GM21381 (cell line): ENCODE measurements around the gene IRF2BP2.
"Not testable (repeated sequence)": the region's sequence is repeated elsewhere in the genome, so short reads cannot be mapped to it uniquely, and the experiment has no call there.

ENCODE experiments used
- ATAC-seq: cut with Tn5 transposase; IDR thresholded peaks from one replicate; pipeline ENCODE4 v1.9.1; 2021; ENCODE audit warnings: mild to moderate bottlenecking, moderate library complexity; ENCODE audit not compliant: unreplicated experiment

The IRF2BP2 gene

DNA sequence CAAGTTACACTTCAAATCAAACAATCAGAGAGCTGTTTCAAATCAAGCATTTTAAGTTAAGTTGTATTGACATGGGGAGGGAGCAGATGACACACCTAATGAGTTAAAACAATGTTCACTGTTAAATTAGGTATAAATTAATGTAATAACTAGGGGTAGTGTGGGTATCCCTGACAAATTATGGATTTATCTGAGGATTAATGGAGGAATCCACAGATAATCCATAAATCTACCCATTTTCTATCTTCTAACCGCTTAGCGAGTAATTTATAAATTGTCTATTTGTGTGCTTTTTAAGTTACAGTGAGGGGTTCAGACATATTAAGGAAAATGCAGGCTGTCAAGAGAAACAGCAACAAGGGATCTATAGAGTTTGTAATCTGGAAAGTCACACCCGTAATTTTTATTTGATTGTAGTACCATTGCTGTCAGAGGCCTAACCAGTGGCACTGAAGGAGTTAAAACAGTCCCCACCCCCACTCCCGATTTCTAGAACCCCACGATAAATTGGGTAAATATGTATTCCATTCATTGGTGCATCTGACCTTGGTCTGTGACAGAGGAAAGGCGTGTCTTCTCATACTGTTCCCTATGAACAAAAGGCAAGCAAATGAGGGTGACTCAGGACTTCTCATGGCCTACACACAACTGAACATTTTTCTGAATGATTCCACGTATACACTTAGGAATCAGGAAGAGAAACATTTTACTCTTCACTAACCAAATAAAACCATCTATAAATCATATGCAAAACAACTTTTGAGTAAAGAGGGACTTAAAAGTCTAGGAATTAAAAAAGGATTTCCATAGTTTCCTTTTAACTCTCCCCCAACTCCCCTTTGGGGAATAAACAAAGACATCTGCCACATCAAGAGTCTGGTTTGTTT is 7.4 kb downstream of the IRF2BP2 start:
- no peak for ATAC-seq

DNA sequence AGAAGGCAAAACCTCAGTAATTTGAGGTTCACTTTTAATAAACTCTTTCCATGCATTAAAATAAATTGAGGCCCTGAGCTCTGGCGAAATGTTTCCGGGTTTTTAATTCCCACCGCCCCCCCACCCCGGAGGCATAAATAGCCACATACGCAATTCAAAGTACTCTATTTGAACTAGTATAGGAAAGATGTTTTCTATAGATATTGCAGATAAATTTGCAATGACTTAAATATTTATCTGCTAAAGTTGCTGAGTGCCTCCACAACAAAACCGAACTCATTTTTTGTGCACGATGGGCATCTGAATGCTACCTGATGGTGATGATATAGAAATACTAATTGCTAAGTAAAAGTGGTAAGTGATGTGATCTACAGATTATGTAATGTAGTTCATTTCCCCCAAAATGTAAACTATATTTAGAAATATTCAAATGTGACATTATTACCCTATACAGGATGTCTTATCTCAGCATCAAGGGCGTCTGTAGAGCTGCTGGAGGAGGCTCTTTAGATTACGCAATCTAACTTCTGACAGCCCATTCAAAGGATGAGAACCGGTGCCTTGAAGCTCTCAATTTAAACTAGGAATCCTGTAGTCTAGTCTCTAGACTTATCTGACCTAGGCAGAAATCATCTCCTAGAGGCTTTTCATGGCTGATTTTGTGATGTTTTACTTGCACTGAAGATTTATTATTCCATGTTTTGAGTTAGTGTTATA is 8.5 kb downstream of the IRF2BP2 start:
- no peak for ATAC-seq

DNA sequence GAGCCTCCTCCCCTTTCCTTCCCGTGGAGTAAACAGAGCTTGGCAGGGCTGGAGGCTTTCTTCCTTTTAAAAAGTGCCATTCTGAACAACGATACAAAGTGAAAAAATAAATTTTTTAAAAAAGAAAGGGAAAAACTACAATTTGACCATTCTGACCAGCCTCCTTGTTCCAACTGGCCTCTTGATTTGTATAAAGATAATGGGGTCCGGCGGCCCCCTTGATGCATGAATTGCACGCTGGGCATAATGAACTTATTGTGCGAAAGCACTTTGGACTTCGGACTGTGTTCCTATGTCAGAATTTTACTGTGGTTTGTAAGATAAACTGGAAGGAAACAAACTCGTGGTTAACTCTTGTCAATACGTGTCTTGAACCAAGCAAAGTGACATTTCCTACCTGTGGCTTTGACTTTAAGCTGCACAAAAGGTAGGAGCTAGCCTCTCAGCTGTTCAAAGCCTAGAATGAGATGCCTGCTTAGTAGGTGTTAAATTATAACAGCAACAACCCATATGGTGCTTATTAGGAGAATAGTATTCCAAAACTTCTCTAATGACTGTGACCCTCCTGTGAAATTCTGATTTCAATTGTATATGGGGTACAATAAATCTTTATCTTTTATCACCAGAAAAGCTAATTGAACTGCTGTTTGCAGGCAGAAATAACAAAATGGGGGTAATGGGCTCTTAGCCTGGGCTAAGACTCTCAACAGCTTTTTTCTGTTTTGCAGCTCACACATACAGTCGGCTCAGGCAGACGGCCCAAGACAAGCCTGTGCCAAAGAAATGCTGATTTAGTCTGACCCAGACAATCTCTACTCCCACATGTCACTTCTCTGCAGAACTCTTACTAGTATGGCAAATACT is 9.3 kb downstream of the IRF2BP2 start:
- ATAC-seq, result no peak

DNA sequence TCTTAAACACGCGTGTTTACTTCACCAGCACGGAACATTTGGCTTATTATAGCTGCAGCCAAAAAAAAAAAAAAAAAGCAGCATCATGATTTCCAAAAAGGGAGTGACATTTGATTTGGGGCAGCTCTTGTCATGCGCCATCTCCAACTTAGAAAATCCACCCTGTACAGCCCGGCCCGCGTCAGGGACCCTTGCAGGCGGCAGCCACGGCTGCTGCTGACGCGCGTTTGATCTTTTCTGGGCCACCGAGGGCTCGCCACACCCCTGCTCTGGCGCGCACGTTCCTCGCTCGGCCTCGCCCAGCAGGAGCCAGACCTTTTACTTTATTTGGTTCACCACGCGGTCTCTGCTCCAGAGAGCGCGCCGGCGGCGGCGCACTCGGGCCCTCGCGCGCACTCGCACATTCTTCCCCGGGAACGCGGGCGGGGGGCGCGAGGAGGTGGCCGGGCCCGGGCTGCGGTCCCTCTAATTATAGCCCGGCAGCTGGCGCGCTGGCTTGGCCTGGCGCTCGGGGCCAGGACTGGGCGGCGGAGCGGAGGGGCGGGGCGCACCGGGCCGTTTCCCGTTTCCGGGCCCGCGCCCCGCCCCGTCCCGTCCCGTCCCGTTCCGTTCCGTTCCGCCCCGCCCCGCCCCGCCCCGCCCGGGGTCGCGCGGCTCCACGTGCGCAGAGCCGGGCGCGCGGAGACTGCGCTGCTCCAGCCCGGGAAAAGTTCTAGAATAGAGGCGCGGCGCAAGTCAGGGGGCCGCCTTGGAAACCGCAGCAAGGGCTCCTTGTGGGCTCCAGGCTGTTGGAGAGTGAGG is 10.2 kb downstream of the IRF2BP2 start:
- peak; percentile 69 for ATAC-seq

DNA sequence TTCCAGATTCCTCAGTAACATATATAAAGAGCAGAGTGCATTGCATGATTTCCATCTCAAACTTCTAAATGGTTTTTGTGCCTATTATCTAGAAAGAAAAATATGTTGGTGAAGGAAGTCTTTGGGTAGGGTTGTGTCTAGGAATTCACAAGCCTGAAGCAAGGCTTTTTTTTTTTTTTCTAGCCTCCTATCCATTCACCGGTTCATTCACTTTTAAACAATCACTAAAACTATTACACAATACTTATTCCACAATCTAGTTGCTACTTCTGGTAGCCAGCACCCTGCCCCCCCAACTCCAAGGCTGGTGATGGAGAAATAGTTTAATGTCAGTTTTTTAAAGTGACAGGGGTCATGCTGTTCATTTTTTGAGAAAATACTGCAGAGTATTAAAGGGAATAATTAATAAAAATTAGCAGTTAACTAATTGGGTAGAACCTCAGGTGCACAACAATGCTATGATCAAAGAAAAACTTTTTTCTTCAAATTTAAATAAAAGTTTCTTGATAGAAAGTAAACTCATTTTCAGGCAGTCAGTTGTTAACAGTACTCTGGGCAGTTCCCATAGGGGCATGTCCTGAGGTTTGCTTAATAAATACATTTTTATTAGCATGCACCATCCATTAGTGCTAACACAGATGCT is 10.9 kb downstream of the IRF2BP2 start:
- no peak for ATAC-seq

DNA sequence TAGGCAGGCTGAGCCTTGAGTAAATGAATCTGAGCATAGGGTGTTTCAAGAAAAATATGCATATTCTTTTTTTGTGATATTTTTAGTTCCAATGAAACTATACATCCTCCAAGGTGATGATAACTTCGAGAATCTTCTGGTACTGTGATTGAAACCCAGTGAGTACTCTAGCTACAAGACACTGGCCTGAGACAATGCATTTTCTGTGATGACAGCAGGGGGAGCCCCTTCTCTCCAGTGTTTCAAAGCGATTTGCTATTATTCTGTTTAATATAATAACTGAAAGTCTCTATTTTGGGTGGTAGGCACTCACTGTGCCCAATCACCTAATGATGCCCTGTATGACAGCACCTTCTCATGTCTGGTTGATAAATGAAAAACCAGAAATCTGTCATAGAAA is 12.1 kb downstream of the IRF2BP2 start:
- ATAC-seq, result no peak

DNA sequence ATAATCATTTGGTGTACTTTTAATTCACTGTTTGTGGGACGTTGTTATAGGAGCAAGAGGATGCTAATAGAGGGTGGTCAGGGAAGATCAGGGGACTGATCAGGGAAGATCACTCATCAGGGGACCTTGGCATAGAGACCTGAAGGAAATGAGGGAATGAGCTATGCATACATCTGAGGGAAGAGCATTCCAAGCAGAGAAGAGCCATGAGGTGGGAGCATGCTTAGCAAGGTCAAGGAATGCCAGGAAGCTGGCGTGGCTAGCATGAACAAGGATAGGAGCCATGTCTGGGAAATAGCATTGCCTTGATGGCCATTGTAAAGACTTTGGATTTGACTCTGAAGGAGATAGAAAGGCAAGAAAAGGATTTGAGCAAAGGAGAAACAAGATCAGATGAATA is 14.1 kb downstream of the IRF2BP2 start:
- no peak for ATAC-seq

DNA sequence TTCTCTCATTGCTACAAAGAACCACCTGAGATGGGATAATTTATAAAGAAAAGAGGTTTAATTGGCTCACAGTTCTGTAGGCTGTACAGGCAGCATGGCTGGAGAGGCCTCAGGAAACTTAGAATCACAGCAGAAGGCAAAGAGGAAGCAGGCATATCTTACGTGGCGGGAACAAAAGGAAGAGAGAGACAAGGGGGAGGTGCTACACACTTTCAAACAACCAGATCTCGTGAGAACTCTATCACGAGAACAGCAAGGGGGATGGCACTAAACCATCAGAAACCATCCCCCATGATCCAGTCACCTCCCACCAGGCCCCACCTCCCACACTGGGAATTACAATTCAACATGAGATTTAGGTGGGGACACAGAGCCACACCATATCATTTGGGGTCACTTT is 15.4 kb downstream of the IRF2BP2 start:
- not testable (repeated sequence) for ATAC-seq

DNA sequence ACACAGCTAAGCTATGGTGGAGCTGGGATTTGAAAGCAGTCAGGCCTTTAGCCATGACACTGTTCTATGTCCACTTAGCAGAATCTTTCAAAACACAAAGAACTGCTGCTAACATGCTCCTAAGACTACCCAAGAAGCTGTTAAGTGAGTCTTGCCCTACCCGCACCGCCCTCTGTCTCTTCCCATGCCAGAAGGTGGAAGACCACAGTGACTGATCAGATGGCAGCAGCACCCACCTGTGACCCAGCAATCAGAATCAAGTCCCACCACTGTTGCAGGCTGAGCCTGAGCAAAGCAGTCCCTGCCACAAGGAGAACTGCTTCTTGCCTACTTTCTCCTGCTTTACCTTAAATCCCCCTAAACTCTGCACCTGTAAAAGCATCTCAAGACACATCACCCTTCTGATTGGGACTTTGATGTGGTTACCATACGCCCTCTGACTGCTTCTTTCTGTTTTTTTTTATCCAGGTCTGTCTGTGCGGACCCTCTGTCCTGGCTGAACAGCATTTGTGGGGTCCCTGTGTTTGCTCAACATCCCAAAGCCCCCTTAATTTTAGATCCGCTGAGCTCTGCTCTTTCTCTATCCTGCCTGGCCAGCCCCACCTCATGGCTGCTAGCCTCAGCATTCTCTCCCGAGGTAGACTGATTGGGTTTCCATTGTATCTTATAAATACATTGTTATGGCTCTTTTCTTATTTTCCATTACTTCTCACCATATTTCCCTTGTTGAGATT is 16.0 kb downstream of the IRF2BP2 start:
- no peak for ATAC-seq

DNA sequence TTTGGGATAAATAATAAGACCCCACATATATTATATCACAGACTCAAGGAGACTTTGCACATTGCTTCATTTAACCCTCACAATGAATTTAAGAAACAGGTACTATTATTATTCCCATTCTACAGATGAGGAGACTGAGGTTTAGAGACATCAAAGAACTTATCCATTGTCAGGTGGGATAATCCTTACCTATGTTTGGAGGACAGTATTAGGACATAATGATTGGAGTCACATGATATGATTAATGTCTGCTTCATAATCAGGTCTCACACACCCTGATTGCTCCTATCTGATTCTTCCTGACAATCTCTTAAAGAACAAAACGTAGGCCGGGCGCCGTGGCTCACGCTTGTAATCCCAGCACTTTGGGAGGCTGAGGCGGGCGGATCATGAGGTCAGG is 16.9 kb downstream of the IRF2BP2 start:
- ATAC-seq, result no peak

DNA sequence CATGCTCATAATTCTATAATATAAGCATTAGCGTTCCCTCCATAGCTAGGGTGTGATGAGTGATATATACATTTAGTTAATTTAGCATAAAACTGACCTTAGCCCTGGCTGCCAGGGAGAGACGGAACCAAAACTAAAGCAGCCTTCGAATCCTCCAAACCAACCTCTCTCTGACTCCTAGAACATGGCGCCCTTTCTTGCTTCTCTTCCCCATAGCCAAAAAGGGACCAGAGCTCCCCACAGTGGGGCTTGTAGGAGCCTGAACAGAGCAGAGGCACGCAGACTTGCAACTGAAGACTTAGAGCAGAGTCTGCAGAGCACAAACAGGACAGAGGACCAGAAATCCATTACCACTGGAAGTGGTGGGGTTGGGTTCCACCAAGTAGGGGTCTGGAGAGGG is 17.7 kb downstream of the IRF2BP2 start:
- no peak for ATAC-seq

DNA sequence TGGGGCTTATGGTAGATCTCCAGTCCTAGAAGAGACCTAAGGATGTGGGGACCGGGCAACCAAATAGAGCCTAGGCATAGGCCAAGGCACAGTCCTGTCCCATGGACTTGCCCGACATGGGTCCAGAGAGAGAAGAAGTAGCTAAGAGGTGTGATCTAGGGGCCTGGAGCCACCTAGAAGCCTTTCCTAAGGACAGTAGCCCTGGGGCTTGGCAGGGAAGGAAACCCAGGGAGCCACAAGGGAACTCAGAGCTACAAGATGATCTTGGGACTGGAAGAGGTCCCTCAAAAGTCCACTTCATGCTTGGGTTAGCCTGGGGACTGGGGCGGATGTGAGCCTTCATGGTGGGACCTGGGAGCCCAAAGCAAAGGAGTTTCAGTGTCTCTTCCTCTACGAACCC is 18.8 kb downstream of the IRF2BP2 start:
- no peak for ATAC-seq

DNA sequence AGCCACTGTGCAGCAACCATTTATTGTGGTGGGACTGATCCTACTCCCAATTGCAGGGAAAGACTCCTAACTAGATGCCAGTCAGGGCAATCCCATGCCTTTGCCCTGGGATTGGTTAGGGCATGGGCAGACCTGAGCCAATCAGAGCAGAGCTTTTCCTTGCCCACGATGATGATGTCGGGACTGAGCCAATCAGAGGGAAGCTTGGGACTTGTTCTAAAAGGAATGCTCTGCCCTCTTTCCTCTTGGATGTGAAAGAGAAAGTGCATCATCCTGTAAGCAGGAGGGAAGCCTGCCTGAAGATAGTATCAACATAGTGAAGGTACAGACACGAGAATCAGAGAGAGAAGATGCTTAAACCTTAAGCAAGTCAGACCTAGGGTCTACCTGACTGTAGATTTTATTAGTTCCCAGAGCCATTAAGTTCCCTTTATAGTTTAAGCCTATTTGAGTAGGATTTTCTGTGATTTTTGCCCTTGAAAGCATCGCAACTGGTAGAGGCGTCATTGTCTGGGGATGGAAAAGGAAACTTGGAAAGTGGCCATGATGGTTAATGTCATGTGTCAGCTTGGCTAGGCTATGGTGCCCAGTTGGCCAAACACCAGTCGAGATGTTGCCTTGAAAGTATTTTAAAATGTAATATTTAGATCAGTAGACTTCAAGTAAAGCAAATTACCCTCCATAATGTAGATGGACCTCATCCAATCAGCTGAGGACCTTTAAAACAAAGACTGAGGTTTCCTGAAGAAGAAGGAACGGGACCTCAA is 19.9 kb downstream of the IRF2BP2 start:
- ATAC-seq, result no peak

DNA sequence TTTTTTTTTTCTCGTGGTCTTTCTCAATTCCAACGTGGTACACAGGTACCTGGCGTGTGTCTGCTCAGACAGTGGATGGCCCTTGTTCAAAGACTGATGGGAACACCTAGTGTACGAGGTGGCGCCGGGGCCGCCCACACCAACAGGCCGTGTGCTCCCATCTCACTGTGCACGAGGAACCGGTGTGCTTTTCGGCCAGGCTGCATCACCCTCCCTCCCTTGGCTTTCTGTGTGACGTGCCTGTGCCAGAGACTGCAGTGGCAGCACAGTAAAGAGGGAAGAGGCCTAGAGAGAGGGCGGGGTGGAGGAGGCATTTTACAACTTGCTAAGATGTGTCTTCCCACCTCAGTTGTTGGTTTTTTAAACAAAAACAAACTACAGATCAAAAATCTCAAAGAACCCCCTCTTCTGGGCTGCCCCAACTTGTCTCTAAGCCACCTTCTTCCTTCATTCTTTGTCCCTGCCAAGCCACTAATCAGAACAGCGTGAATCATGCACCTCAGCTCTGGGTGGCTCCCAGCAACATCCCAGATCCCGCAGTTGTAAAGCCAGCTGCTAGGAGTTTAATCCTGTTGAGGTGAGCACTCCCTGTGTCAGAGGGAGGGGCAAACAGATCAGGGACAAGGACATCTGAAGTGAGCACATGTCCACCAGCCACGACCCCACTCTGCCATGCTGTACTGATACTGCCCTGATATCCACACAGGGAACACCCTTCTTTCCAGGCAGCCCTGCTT is 20.7 kb downstream of the IRF2BP2 start:
- ATAC-seq, result no peak

DNA sequence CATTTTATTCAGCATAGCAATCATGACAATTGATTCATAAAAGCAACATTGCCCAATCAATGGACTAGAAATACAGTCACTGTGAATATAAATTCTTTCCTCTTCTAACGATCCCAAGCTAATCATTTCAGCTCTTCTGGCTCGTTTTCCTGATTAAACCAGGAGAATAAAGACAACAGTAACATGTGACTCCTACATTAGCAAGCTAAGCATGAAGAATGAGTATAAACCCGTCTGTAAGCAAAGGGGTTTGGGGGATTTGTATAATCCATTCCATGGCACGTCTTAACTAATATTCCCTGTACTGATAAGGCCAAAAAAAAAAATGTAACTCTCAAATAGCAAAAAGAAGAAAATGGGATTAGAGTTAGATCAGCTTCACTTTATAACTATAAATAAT is 21.6 kb downstream of the IRF2BP2 start:
- no peak for ATAC-seq

DNA sequence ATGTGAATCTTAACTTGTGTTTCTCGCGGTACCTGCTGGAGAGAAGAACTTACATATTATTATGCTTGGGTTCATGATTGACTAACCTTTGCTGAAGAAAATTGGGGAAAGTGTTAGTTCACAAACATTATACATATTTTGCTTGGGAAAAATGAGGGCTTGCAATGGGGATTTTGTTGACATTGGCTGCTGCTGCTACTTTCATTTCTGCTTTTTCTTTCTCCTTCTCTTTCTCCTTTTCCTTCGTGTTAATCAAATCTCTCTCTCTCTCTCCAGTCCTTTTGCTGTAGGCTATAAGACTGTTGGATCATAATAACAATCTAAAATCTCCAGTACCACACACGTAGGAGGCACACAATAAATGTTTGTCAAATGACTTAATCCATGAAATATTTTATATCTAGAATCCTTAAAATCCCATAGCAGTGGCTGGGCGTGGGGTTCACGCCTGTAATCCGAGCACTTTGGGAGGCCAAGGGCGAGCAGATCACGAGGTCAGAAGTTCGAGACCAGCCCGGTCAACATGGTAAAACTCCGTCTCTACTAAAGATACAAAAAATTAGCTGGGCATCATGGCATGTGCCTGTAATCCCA is 23.0 kb downstream of the IRF2BP2 start:
- no peak for ATAC-seq

DNA sequence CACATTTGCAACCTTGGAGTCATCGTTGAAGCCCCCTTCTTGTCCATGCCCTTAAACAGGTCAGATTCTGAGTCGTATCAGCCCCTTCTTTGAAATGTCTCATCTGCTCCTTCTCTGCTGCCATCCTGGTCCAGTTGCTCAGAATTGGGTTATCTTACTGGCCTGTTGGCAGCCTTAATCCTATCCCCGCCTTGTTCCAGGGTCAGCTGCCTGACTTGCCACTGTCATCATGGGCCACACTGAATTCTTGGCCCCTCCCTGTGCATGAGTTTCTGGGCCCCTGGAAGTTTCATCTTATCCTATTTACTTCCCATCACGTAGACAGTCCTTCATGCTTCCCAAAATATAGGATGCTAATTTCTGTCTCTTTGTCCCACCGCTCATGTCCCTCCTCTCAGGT is 23.7 kb downstream of the IRF2BP2 start:
- no peak for ATAC-seq
